Kasumi-1 (cell line): ENCODE results near the gene TMC3.

Source experiments
- DNase-seq, 2 experiments: peaks; one replicate each; lab custom pipeline; 2025; lab: John Stamatoyannopoulos, UW

TMC3 gene

DNA sequence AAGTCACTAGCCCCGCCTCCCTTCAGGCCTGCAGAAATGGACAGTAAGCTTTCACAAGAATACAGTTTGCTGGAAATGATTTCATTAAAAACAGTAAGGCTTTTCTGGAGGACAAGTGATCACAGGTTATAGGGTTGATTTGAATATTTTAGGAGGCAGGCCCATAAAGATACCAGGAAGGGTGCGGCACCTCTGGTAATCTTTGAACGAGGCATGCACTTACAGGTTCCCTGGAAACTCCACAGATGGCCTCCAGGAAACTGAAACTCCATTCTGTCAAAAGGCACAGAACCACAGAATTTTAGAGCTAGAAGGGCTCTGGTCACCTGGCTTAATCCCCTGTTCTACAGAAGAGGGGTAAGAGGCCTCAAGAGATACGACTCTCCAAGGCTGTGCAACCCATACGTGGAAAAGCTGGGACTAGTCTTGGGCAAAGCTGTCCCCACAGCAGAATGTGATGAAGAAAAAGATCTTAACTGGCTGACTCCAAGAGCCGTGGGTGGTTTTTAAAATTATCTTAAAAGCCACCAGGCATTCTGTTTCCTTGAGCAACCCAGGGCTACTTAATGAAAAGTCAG is 51.2 kb downstream of the TMC3 start:
- no peak for DNase-seq

DNA sequence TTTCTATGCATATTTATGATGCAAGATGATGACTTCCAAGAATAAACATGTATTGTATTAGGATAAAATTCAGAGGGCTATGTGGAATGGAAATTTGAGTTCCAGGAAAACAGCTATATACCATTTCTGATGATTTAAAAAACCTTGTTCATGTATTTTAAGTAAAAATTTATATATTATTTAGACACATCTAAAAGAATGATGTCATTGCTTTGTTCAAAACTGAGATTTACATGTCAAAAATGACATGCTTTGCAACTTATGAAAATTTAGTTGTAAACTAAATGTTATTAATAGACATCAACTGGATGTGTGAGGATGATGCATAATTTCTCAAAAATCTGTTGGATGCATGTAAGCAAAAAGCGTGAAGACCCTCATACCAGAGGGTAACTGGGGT is 52.3 kb downstream of the TMC3 start:
- no peak for DNase-seq

DNA sequence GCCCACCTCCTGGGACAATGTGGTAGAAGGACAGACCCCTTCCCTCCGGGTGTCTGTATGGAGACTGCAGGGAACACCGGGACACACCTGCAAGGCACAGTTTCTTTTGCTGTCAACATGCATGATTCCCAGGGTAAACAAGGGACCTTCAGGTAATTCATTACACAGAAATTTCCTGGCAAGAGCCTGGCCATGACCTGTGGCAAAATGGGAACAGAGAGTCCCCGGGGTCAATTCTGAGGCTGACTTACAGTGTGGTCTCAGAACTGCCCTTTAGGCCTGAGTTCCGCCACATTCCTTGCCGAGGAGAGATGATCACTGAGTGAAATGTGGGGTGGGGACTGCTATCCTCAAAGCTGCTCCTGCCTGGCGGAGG is 56.4 kb downstream of the TMC3 start:
- DNase-seq, result no peak

DNA sequence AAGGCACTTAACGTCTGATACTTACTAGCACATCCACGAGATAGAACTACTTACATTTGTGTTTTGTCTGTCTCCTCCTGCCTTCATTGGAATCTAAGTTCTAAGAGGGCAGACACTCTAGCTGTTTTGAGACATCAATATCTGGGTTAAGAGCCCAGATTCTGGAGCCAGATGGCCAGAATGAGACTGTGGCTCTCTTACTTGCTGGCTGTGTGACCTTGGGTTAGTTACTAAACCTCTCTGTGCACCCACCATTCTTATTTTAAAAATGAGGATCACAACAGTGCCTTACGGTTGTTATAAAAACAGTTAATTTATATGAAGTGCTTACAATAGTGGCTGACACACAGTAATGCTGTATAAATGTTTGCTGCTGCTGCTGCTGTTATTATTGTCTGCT is 57.7 kb downstream of the TMC3 start:
- no peak for DNase-seq

DNA sequence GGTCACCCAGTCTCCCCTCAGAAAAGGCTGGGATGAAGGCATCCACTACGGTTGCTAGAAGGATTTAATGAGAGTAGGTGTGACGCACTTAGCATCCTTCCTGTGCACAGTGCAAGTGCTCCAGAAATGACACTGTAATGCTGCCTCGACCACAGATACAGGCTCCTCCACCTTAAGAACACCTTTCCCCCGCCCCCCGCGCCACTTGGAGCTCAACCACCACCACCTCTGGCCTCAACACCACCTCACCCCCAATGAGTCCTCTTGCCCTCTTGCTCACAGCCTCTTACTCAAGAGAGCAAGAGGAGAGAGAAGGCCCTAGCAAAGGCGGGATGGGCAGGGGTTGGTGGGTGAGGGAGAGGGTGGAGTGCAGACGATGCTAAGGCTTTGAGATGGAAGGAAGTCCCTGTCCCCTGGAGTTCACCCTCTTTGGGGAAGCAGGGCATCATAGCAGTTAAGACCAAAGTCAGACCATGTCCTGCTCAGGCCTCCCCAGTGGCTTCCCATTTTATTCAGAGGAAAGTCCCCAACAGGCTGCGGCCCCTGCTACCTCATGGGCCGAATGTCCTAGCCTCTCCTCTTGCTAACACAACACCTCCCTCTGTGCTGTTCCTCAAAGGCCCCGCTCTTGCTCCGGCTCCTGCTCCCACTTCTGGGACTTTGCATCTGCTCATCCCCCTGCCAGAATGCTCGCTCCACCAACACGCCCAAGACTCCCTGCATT is 58.4 kb downstream of the TMC3 start:
- no peak for DNase-seq

DNA sequence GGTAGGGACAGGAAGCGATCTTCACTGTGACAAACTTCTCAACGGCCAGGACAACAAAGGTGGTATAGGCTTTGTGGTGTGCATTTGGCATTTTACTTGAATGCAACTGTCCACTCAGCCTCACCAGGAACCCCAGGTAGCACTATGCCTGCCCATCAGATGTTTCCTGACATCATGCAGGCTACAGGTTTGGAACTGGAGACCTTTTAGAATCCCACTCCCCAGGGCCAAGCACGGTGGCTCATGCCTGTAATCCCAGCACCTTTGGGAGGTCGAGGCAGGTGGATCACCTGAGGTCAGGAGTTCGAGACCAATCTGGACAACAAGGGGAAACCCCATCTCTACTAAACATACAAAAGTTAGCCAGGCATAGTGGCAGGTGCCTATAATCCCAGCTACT is 59.6 kb downstream of the TMC3 start:
- DNase-seq, result no peak

DNA sequence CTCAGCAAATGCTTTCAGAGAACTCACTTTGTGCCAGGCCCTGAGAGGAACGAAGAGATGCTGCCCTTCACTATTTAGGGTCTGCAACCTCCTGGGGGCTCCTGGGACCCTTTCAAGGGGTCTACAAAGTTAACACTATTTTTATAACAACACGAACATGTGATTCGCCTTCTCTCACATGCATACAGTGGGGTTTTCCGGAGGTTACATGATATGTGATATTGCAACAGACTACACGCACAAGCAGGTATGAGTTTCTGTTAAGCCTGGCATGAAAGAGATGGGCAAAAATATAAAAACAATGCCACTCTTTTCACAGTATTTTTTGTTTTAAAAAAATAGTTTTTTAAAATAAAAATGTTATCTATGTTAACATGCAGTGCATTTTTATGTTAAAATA is 60.3 kb downstream of the TMC3 start:
- no peak for DNase-seq

DNA sequence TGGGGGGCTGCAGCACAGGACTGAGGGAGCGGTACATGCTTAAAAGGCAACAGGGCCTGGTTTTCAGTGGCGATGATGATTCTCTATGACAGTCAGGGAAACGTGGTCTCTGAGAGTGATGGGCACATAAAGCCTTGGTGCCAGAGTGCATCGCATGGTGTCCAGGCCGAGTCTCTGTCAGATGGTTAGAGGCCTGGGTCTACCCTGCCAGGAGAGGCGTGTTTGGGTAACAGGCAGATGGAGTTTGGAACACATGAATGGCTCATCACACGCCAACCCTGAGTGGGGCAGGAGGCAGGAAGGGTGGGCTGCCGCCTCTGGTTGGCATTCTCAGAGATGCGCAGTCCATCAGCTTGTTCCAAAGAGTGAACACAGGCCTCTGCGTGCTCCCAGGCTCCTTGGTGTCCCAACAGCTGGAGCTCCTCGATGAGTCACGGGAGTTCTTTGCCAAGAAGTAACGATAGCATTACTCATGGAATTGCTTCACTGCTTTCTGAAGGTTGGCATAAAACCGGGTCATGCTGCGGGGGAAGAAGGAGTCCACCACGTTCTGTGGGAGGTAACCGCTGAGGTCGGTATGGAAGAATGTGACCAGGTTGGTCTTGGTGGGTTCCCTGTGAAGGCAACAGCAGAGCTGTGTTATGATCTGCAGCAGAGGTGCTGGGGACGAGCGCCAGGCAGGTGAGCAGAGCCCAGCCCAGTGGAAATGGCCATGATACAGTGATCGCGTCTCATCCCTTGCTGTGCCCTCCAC is 61.0 kb downstream of the TMC3 start:
- no peak for DNase-seq

DNA sequence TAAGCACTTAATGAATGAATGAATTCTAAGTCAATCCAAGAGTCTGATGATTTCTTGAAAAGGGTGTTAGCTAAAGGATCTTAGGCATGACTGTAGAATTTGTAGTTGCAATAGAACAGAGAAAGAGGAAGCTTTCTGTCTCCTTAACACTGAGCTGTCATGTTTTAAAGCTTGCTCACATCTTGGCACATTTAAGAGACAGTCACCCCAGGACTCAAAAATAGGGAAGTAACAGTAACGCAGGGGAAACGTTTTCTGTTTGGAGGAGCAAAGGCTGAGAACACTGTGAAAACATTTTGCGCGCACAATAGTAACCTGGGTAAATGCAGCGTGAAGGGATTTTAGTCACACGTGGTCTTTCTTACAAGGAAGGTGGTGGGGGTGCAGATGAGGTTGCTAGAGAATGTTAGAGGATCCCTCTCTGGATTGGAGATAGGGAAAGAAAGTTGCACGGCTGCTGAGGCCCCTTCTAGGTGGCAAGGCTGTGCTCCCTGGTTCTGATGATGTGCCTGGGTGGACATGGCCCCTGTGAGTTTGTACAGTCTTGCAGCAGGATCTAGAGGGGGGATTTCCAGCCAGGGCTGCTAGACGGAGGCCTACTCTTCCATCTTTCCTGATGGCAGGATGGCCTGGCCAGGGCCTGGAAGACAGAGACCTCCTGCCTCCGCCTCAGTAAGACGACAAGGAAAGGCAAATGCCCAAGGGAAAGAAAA is 62.1 kb downstream of the TMC3 start:
- DNase-seq, result peak; percentile 96 to 98

DNA sequence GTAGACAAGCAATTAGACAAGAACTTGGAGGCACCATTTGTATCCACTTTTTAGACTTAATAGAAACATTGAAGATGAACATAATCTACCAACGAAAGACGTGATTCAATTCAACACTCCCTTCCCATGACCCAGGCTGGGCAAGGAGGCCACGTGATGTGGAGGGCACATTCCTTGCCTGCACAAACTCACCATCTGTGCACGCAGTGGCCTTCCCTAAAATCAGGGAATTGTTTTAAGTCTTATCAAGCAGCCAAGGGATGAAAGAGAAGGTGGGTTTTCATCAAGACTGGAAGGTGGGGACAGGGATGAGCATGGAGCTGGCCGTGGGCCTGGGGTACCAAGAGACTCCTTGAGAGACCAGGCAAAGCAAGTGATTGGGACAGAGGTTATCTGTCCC is 63.5 kb downstream of the TMC3 start:
- no peak for DNase-seq

DNA sequence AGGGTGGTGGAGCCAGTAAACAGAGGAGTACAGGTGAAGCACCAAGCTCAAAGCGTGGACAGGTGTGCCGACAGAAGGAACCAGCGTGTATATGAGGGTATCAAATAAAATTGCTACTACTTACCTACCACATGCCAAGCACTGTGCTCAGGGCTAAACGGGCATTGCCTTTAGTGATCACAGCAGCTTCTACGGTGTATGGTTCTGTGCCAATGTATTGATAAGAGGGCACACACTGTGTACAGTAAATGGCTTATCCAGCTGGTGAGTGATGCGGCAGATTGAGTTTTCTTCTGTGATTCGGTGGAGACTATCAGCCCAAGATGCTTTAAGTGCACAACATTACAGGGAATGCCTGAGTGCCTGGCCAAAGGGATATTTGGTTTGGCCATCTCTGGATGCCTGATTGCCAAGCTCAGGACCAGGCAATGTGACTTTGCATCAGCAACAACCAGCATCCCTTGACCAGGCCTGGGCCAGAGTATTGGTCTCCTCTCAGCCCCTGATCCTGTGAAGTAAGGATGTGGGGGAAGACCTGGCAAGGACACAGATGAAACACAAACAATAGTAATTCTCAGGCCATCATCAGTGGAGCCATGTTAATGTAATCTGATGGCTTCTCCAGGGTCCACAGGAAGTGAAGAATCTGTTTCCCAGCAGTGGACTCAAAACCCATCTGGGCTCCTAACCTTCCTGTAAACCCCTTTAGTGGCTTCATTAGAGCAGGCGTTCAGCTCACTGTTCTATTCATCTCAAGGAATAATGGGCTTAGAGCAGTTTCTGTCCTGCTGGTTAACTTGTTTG is 64.2 kb downstream of the TMC3 start:
- DNase-seq, result no peak

DNA sequence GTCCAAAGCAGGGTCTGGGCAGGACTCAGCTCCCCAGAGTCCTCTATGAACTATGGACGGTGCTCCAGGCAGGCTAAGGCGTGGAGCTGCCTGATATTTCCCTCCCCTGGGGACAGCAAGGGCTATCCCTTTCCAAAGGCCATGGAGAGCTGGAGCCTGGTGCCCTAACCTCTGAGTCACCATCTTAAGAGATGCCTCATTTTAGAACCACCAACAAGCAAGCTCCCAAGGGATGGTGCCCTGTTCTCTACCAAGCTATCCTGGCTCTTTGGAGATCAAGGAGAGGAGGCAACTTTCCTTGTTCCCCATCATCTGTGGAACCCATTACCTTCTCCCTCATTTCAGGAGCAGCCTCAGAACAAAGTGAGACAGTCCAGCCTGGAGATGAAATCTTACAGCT is 65.8 kb downstream of the TMC3 start:
- DNase-seq, result no peak

DNA sequence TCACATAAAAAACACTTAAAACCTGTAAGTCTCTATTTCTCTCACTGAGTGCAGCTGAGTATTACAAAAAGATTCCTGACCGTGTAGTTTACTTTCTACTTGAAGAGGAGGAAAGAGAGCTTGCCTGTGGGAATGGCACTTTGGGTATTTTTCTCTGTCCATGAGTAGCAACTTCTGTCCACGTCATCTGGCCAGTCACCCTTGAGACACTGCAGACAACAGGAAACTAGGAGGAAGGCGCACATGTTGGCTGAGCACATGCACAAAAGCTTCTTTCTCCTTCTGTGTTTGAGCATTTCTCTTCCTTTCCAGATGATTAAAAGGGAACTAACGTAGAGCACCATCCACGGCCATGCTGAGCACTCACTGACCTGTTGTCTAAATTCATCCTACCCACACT is 69.8 kb downstream of the TMC3 start:
- peak; percentile 19 to 20 for DNase-seq

DNA sequence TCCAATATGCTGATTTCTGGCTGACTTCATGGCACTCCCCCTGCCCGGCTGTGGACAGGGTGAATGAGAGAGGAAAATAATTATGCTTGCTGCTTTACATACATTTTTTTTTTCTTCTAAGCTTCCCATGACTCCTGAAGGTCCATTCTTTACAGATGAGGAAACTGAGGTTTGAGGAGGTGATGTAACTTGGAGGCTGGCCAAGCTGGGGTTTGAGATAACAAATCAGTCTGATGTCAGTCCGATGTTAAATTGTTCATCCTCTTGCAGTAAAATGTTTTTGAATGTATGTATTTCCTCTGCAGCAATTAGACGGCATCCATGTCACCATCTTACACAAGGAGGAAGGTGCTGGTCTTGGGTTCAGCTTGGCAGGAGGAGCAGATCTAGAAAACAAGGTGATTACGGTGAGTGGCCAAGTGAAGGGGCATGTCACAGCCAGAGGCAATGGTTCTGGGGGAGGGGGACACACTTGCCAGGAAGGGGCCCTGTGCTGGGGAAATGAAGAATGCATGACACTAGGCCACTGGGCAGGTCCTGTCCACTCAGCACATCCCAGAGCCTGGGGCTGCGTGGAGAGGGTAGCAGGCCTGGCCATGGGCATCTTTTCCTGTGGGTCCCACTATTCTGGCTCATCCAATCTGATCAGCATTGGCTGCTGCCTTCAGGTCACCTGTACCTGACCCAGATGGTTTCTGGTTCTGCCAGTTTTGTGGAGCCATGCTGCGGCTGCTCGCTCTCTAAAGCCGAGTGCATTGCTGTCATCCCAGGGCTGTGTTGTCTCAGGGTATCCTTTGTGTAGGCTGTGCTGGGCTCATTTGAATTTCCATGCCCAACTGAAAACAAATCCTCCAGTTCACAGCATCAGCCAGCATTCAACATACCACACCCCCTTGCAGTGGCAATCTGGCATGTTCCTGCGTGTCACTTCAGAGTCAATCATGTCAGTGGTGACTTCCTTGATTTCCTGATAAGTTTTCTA is 70.5 kb downstream of the TMC3 start:
- DNase-seq, result no peak

DNA sequence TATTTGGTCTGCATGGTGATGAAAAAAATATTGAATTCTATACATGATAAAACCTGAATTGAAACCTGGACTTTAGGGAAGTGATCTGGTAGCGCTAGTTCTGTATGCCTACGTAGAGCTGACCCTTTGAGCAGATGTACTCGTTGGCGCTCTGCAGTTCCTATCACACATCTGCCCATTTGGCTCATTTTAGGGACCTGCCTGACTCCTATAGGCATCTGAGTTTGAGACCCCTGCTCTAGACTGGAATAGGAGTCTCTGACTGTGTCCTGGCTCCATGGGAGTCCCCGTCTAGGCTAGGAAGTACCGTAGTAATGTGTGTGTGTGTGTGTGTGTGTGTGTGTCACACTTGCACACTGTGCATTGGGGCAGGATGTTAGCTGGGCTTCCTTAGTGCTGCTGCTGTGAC is 71.3 kb downstream of the TMC3 start:
- no peak for DNase-seq

DNA sequence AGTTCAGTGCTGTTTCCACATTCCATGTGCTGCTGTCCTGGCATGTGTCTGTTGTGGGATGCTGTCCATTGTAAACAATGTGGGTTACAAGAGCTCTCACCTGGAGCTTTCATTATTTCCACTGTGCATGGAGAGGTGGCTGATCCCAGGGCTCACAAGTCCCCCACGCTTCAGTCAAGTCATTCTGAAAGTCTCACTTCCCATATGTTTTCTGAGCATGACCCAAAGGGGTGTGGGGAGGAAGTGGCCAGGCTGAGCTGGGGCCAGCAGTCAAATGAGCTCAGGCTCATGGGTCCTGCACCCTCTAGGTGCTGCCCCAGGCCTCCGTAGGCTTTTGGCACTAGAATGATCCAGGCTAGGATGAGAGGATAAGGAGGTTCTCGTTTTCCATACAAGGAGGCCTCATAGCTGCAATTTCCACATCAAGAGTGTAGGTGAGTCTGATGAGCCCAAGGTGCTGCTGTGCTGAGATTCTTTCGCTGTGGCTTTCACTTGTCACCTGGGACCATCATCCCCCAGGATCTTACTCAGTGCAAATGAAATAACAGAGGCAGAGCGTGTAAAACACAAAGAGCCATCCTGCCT is 72.1 kb downstream of the TMC3 start:
- no peak for DNase-seq

DNA sequence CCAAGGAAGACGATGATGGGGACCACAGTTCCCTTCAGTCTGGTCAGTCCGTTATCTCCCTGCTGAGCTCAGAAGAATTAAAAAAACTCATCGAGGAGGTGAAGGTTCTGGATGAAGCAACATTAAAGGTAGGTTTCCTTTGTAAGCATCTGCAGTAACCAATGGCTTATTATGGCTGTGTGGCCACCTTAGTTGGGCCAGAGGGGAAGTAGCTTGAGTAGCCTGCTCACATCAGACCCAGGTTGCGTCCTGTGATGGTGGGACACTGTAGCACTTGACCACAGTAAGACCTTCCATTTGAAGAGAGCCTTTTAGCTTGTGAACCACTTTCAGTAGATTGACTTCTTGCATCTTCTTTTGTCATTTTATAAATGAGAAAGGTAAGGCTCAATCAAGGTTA is 72.6 kb downstream of the TMC3 start:
- DNase-seq, result no peak

DNA sequence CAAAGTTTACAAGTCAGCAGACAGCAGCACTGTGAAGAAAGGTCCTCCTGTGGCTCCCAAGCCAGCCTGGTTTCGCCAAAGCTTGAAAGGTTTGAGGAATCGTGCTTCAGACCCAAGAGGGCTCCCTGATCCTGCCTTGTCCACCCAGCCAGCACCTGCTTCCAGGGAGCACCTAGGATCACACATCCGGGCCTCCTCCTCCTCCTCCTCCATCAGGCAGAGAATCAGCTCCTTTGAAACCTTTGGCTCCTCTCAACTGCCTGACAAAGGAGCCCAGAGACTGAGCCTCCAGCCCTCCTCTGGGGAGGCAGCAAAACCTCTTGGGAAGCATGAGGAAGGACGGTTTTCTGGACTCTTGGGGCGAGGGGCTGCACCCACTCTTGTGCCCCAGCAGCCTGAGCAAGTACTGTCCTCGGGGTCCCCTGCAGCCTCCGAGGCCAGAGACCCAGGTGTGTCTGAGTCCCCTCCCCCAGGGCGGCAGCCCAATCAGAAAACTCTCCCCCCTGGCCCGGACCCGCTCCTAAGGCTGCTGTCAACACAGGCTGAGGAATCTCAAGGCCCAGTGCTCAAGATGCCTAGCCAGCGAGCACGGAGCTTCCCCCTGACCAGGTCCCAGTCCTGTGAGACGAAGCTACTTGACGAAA is 74.3 kb downstream of the TMC3 start:
- DNase-seq, result no peak

DNA sequence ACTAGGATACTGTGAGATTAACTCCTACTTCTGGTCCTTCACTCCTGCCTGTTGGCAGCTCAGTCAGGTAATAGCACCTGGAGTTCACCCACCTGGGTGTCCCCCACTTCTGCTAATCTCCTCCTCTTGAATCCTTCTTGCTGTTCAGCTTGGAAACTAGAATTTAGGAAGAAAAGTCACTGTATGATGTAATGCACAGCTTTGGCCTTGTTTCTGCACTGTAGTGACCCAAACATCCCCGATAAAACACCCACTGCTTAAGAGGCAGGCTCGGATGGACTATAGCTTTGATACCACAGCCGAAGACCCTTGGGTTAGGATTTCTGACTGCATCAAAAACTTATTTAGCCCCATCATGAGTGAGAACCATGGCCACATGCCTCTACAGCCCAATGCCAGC is 74.9 kb downstream of the TMC3 start:
- no peak for DNase-seq

DNA sequence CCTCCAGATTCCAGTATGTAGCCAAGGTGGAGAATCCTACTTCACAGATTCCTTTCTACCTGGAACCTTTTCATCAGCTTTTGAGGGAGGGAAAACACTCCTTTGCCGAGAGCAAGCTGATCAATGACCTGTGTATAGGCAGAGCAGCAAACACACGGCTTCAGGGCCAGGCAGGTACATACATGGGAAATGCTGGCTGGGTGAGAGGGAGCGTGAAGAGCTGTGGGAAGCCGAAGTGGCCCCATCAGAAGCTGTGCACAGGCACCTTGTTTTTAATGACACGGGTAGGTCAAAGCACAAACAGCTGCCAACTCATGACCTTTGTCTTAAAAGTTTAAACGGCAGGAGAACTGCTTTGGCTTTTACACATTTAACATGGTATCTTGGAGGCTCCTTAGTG is 75.4 kb downstream of the TMC3 start:
- no peak for DNase-seq
